Mammary epithelial cell (primary cell): ENCODE data around the gene AKAP8.

Experiments used
- CTCF ChIP-seq, 2 donors: IDR thresholded peaks in 1 of 2; conservative IDR thresholded peaks in 1 of 2; 2 replicates each; pipeline ENCODE4 v1.5.1; 2011 to 2012; ENCODE audit warnings: inconsistent platforms in 2 of 2, low read length in 2 of 2, mild to moderate bottlenecking in 2 of 2, control low read depth in 1 of 2, low read depth in 1 of 2; ENCODE audit not compliant: insufficient read depth in 1 of 2; ENCODE audit errors: extremely low read depth in 1 of 2
- EZH2 ChIP-seq: IDR thresholded peaks from 2 replicates; pipeline ENCODE4 v1.6.1; 2012; ENCODE audit warnings: low read length, inconsistent platforms, borderline replicate concordance

GRCh38 chr19:15424121-15424520 is 44.5 kb upstream of the AKAP8 start:
- no peak for TF ChIP-seq EZH2
- TF ChIP-seq CTCF (conservative IDR thresholded peaks at IDR 0.05 in 1 of 2, IDR thresholded peaks at IDR 0.05 in 1 of 2; ENCODE audit: extremely low read depth in 1 of 2, insufficient read depth in 1 of 2, low read depth in 1 of 2, low read length in 2 of 2): no peak
